PFSK-1 (cell line): ENCODE measurements around the gene DNAJB2.

ENCODE experiments used
- POLR2AphosphoS5 ChIP-seq: IDR thresholded peaks from 2 replicates; pipeline ENCODE4 v1.6.1; 2012; ENCODE audit warnings: low read depth, mild to moderate bottlenecking, control low read depth, low read length, moderate library complexity
- SIN3A ChIP-seq: IDR thresholded peaks from 2 replicates; pipeline ENCODE4 v1.6.1; 2012; ENCODE audit warnings: mild to moderate bottlenecking, low read length, moderate library complexity, borderline replicate concordance; ENCODE audit not compliant: insufficient read depth
- TAF1 ChIP-seq: IDR thresholded peaks from 2 replicates; pipeline ENCODE4 v1.6.1; 2012; ENCODE audit warnings: low read length, control low read depth, borderline replicate concordance; ENCODE audit not compliant: insufficient read depth
- TF ChIP-seq, protein P1 (sequence below), 2 experiments: IDR thresholded peaks; 2 replicates each; pipeline versions ENCODE4 v1.6.1 to v1.8.0; 2011 to 2012; ENCODE audit warnings: low read depth in 2 of 2, low read length in 2 of 2, control low read depth in 1 of 2, inconsistent platforms in 1 of 2, mild to moderate bottlenecking in 1 of 2, moderate library complexity in 1 of 2; ENCODE audit not compliant: insufficient read depth in 1 of 2

DNA sequence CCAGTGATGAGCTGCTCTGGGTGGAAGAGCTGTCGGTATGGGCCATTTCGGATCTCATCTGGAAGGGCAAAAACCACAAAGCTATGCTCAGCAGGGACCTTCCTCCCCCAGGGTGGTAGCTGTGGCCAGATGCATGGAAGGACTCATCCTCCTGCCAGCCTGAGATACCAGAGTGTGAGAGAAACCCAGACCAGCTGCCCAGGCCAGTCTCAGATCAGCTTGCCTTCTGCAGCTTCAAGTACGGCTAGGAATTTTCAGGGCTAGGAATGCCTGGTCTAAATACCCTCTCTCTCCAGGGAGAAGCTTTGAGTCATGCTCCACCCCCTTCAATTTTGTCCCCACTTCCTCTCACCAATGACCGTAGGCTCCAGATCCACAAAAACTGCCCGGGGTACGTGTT, 27.5 kb upstream of the DNAJB2 start:
- TF ChIP-seq POLR2AphosphoS5 (no peak), SIN3A (no peak), TAF1 (no peak)
- TF ChIP-seq, protein P1, sequence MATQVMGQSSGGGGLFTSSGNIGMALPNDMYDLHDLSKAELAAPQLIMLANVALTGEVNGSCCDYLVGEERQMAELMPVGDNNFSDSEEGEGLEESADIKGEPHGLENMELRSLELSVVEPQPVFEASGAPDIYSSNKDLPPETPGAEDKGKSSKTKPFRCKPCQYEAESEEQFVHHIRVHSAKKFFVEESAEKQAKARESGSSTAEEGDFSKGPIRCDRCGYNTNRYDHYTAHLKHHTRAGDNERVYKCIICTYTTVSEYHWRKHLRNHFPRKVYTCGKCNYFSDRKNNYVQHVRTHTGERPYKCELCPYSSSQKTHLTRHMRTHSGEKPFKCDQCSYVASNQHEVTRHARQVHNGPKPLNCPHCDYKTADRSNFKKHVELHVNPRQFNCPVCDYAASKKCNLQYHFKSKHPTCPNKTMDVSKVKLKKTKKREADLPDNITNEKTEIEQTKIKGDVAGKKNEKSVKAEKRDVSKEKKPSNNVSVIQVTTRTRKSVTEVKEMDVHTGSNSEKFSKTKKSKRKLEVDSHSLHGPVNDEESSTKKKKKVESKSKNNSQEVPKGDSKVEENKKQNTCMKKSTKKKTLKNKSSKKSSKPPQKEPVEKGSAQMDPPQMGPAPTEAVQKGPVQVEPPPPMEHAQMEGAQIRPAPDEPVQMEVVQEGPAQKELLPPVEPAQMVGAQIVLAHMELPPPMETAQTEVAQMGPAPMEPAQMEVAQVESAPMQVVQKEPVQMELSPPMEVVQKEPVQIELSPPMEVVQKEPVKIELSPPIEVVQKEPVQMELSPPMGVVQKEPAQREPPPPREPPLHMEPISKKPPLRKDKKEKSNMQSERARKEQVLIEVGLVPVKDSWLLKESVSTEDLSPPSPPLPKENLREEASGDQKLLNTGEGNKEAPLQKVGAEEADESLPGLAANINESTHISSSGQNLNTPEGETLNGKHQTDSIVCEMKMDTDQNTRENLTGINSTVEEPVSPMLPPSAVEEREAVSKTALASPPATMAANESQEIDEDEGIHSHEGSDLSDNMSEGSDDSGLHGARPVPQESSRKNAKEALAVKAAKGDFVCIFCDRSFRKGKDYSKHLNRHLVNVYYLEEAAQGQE (IDR thresholded peaks at IDR 0.05; ENCODE audit: insufficient read depth in 1 of 2, low read depth in 2 of 2, low read length in 2 of 2): no peak
